Loucy (cell line): Measurements from ENCODE around the gene CFAP43.

Experiments
- H2AFZ ChIP-seq: fragments of 200-600 bp; sonication (generic); 2 replicates; pipeline ENCODE4 v1.6.0; 2016; ENCODE audit warnings: antibody characterized with exemption, mild to moderate bottlenecking, low read length, moderate library complexity
- H3F3A ChIP-seq: fragments of 200-600 bp; 2 replicates; pipeline ENCODE4 v1.6.0; 2016; ENCODE audit warnings: antibody characterized with exemption, low read depth, mild to moderate bottlenecking
- H3K27me3 ChIP-seq: fragments of 200-600 bp; sonication (generic); 2 replicates; pipeline ENCODE4 v1.6.1; 2014; ENCODE audit warnings: low read length, mild to moderate bottlenecking; ENCODE audit not compliant: insufficient read depth, poor library complexity, severe bottlenecking
- H3K36me3 ChIP-seq: fragments of 200-600 bp; sonication (generic); 2 replicates; pipeline ENCODE4 v1.6.1; 2016; ENCODE audit warnings: low read length; ENCODE audit not compliant: insufficient read depth
- H3K4me1 ChIP-seq: fragments of 200-600 bp; sonication (generic); 2 replicates; pipeline ENCODE4 v1.5.1; 2014; ENCODE audit warnings: low read length, mild to moderate bottlenecking; ENCODE audit not compliant: insufficient read depth, poor library complexity, severe bottlenecking
- H3K4me2 ChIP-seq: fragments of 200-600 bp; sonication (generic); 2 replicates; pipeline ENCODE4 v1.6.0; 2014; ENCODE audit warnings: antibody characterized with exemption, low read length, low read depth, mild to moderate bottlenecking; ENCODE audit not compliant: poor library complexity, severe bottlenecking
- H3K4me3 ChIP-seq: fragments of 200-600 bp; sonication (generic); 2 replicates; pipeline ENCODE4 v1.5.1; 2014; ENCODE audit warnings: low read length, mild to moderate bottlenecking, mixed read lengths; ENCODE audit not compliant: poor library complexity, severe bottlenecking
- H3K79me2 ChIP-seq: fragments of 200-600 bp; sonication (generic); 2 replicates; pipeline ENCODE4 v1.6.1; 2014; ENCODE audit warnings: low read length; ENCODE audit not compliant: insufficient read depth
- H3K9ac ChIP-seq: fragments of 200-600 bp; sonication (generic); 2 replicates; pipeline ENCODE4 v1.6.0; 2014; ENCODE audit warnings: mild to moderate bottlenecking, low read depth, low read length, moderate library complexity; ENCODE audit not compliant: poor library complexity, severe bottlenecking
- H3K9me2 ChIP-seq: fragments of 200-600 bp; sonication (generic); replicated peaks from 2 replicates; pipeline ENCODE4 v1.6.1; 2016; ENCODE audit warnings: low read depth, low read length, mixed read lengths
- H3K9me3 ChIP-seq: fragments of 200-600 bp; sonication (generic); 2 replicates; pipeline ENCODE4 v1.6.1; 2014; ENCODE audit warnings: mild to moderate bottlenecking, antibody characterized with exemption, low read length, low read depth; ENCODE audit not compliant: insufficient read depth
- H4K20me1 ChIP-seq: fragments of 200-600 bp; sonication (generic); 2 replicates; pipeline ENCODE4 v1.6.0; 2014; ENCODE audit warnings: antibody characterized with exemption, low read length, mild to moderate bottlenecking; ENCODE audit not compliant: insufficient read depth, poor library complexity, severe bottlenecking
- CTCF ChIP-seq: fragments of 200-600 bp; sonication (generic); conservative IDR thresholded peaks from 2 replicates; pipeline ENCODE4 v1.5.1; 2014; ENCODE audit warnings: mild to moderate bottlenecking, antibody characterized with exemption, low read length
- EZH2phosphoT487 ChIP-seq: fragments of 200-600 bp; IDR thresholded peaks from 2 replicates; pipeline ENCODE4 v1.6.1; 2018; ENCODE audit warnings: antibody characterized with exemption, mild to moderate bottlenecking, moderate library complexity, borderline replicate concordance

CFAP43 gene

GRCh38 chr10:104230490-104230889 is 1.7 kb downstream of the CFAP43 start:
- Histone ChIP-seq H3K4me3 (no peak overlapping the region), H2AFZ (no peak overlapping the region), H3K36me3 (no peaks in the 10 kb centered on the region), H3K4me1 (no peaks in the 10 kb centered on the region), H3F3A (no peaks in the 10 kb centered on the region), H3K4me2 (no peak overlapping the region), H4K20me1 (no peaks in the 10 kb centered on the region), H3K27me3 (peaks cover 5% of the 10 kb centered on the region), H3K9me3 (no peaks in the 10 kb centered on the region), H3K79me2 (no peaks in the 10 kb centered on the region), H3K9me2 (no peaks in the 10 kb centered on the region), H3K9ac (no peak overlapping the region)
- TF ChIP-seq EZH2phosphoT487 (no peak), CTCF (no peak)

- Histone ChIP-seq H2AFZ (no peak overlapping the region), H3K4me3 (no peak overlapping the region), H3K27me3 (no peaks in the 10 kb centered on the region), H3K9me3 (no peaks in the 10 kb centered on the region), H3K4me1 (peaks cover 20% of the 10 kb centered on the region), H4K20me1 (no peaks in the 10 kb centered on the region), H3K4me2 (no peak overlapping the region), H3K9ac (no peak overlapping the region), H3K79me2 (no peaks in the 10 kb centered on the region), H3K36me3 (no peaks in the 10 kb centered on the region), H3K9me2 (no peaks in the 10 kb centered on the region), H3F3A (no peaks in the 10 kb centered on the region)
- TF ChIP-seq EZH2phosphoT487: no peak
- no peak for TF ChIP-seq CTCF
Measured at GRCh38 chr10:104223304-104223703, 8.9 kb downstream of the CFAP43 start.

- Histone ChIP-seq H3K79me2 (no peaks in the 10 kb centered on the region), H3K27me3 (no peaks in the 10 kb centered on the region), H4K20me1 (no peaks in the 10 kb centered on the region), H3K36me3 (no peaks in the 10 kb centered on the region), H3K4me1 (peaks cover 21% of the 10 kb centered on the region), H3K9me3 (no peaks in the 10 kb centered on the region), H3F3A (no peaks in the 10 kb centered on the region), H3K9ac (no peak overlapping the region), H3K4me2 (no peak overlapping the region), H3K9me2 (no peaks in the 10 kb centered on the region), H3K4me3 (no peak overlapping the region), H2AFZ (no peak overlapping the region)
- TF ChIP-seq EZH2phosphoT487 (no peak), CTCF (no peak)
Measured at GRCh38 chr10:104220522-104220921, 11.6 kb downstream of the CFAP43 start.
